HepG2 (cell line): ENCODE results near the gene CABLES2. TPM values are rescaled to one million over a fixed set of nuclear protein-coding genes. Genes with fewer than 3 reads are reported as not detected.

Experiments
- ATAD3A ChIP-seq: sonication (generic); formaldehyde crosslinking; IDR thresholded peaks from 2 replicates; pipeline ENCODE4 v1.4.0; 2020; ENCODE audit warnings: missing genetic modification reagents
- CCAR2 ChIP-seq: fragments of 200-400 bp; formaldehyde crosslinking; optimal IDR thresholded peaks from 2 replicates; pipeline ENCODE3; 2018; ENCODE audit warnings: low read depth, mild to moderate bottlenecking, low read length, moderate library complexity
- DR1 ChIP-seq: sonication (generic); formaldehyde crosslinking; IDR thresholded peaks from 2 replicates; pipeline ENCODE4 v1.8.0; 2021; ENCODE audit warnings: mild to moderate bottlenecking, missing genetic modification reagents, inconsistent platforms
- KDM2A ChIP-seq: sonication (generic); formaldehyde crosslinking; IDR thresholded peaks from 2 replicates; pipeline ENCODE4 v1.4.0; 2020; ENCODE audit warnings: low read depth, missing genetic modification reagents, borderline replicate concordance
- KIAA2018 ChIP-seq: sonication (generic); formaldehyde crosslinking; IDR thresholded peaks from 2 replicates; pipeline ENCODE4 v1.5.0; 2020; ENCODE audit warnings: mild to moderate bottlenecking, missing genetic modification reagents, borderline replicate concordance
- MATR3 ChIP-seq: sonication (generic); formaldehyde crosslinking; IDR thresholded peaks from 2 replicates; pipeline ENCODE4 v1.4.0; 2020; ENCODE audit warnings: missing genetic modification reagents
- MTF2 ChIP-seq: sonication (generic); formaldehyde crosslinking; IDR thresholded peaks from 2 replicates; pipeline ENCODE4 v1.5.0; 2020; ENCODE audit warnings: missing genetic modification reagents, borderline replicate concordance
- MYNN ChIP-seq: sonication (generic); formaldehyde crosslinking; IDR thresholded peaks from 2 replicates; pipeline ENCODE4 v1.4.0; 2020; ENCODE audit warnings: mild to moderate bottlenecking, low read depth, missing genetic modification reagents
- RXRB ChIP-seq: IDR thresholded peaks from 2 replicates; pipeline ENCODE4 v1.6.1; 2016; ENCODE audit warnings: borderline replicate concordance, missing genetic modification reagents, missing compliant biosample characterization
- SYNCRIP ChIP-seq: fragments of 200-400 bp; formaldehyde crosslinking; IDR thresholded peaks from 2 replicates; pipeline ENCODE4 v1.6.1; 2018; ENCODE audit warnings: mild to moderate bottlenecking, low read depth, low read length; ENCODE audit not compliant: insufficient read depth
- XRCC5 ChIP-seq: fragments of 200-400 bp; formaldehyde crosslinking; optimal IDR thresholded peaks from 2 replicates; pipeline ENCODE3; 2017; ENCODE audit warnings: mild to moderate bottlenecking, low read length
- ZBTB2 ChIP-seq: sonication (generic); formaldehyde crosslinking; IDR thresholded peaks from 2 replicates; pipeline ENCODE4 v1.8.0; 2022; ENCODE audit warnings: low read depth, missing genetic modification reagents
- ZNF20 ChIP-seq: sonication (generic); formaldehyde crosslinking; IDR thresholded peaks from 2 replicates; pipeline ENCODE4 v1.4.0; 2020; ENCODE audit warnings: mild to moderate bottlenecking, moderate library complexity, missing genetic modification reagents
- ZNF282 ChIP-seq: fragments of 450-650 bp; IDR thresholded peaks from 2 replicates; pipeline ENCODE4 v1.6.1; 2018; ENCODE audit not compliant: partially characterized antibody
- ZNF414 ChIP-seq: sonication (generic); formaldehyde crosslinking; IDR thresholded peaks from 2 replicates; pipeline ENCODE4 v1.5.0; 2020; ENCODE audit warnings: missing genetic modification reagents
- ZNF468 ChIP-seq: sonication (generic); formaldehyde crosslinking; IDR thresholded peaks from 2 replicates; pipeline ENCODE4 v1.8.0; 2022; ENCODE audit warnings: mild to moderate bottlenecking, moderate library complexity, missing genetic modification reagents
- polyA plus RNA-seq, 8 experiments: library from polyadenylated mRNA; depleted of rRNA in 3 of 8; stranded (reverse) in 7 of 8; unstranded in 1 of 8; fragments of >200 nt; fragmentation: Illumina TruSeq in 4 of 8; extraction: Trizol in 4 of 8; gene quantifications; 2 replicates each; pipeline versions ENCODE4 v1.2.1 to v1.2.3, GENCODE V29; 2011 to 2016; ENCODE audit warnings: low read depth in 4 of 8, missing spikeins in 1 of 8, mixed read lengths in 1 of 8; ENCODE audit not compliant: insufficient read depth in 1 of 8
- total RNA-seq, 5 experiments: library from RNA; depleted of rRNA; stranded (reverse); fragments of >200 nt; fragmentation: Illumina TruSeq; extraction: Trizol; gene quantifications; 2 replicates each; pipeline ENCODE4 v1.2.3, GENCODE V29; 2016; ENCODE audit warnings: low read depth in 1 of 5
- TF ChIP-seq, protein P1 (sequence below): sonication (generic); formaldehyde crosslinking; IDR thresholded peaks from 2 replicates; pipeline ENCODE4 v1.9.0; 2022; ENCODE audit warnings: missing genetic modification reagents, mild to moderate bottlenecking, borderline replicate concordance

CABLES2 gene
- total and polyA plus RNA-seq, 2 of the 13 experiments (the other 11 are each of a cell fraction or from before 2014, with no cell fraction given) = 5.2 to 9.7 TPM

DNA sequence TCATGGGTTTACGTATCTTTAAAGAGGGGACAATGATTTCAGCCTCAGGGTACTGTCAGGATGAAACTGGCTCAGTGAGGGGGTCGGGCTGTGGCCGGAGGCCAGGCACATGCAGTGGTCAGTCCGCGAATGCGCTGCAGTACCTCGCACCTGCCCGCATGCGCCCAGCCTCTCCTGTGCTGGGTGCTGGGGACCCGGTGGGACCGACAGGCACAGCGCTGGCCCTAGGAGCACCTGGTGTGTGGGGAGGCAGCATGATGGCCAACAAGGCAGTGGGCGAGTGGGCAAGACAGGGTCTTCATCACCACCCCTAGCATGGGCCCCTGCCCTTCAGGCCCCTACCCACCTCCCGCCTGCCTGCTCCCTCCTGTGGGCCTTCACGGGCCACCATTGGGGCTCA, 970 bp upstream of the CABLES2 start (continued):
- TF ChIP-seq KDM2A (CRISPR knock-in tag) = no peak
- TF ChIP-seq MYNN = no peak
- TF ChIP-seq, protein P1, sequence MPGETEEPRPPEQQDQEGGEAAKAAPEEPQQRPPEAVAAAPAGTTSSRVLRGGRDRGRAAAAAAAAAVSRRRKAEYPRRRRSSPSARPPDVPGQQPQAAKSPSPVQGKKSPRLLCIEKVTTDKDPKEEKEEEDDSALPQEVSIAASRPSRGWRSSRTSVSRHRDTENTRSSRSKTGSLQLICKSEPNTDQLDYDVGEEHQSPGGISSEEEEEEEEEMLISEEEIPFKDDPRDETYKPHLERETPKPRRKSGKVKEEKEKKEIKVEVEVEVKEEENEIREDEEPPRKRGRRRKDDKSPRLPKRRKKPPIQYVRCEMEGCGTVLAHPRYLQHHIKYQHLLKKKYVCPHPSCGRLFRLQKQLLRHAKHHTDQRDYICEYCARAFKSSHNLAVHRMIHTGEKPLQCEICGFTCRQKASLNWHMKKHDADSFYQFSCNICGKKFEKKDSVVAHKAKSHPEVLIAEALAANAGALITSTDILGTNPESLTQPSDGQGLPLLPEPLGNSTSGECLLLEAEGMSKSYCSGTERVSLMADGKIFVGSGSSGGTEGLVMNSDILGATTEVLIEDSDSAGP (CRISPR knock-in tag) = peak; percentile 5; the same call in 1 of the 2 replicates
- no peak for TF ChIP-seq KIAA2018 (CRISPR knock-in tag)
- TF ChIP-seq ATAD3A (CRISPR knock-in tag) = no peak
- no peak for TF ChIP-seq ZNF414 (CRISPR knock-in tag)
- 0 out of 2 replicates have a peak, but pooled peaks have one; percentile 59 for TF ChIP-seq MATR3 (CRISPR knock-in tag)
- no peak for TF ChIP-seq ZNF20 (CRISPR knock-in tag)
- TF ChIP-seq SYNCRIP = no peak
- TF ChIP-seq ZBTB2 (CRISPR knock-in tag) = no peak
- TF ChIP-seq ZNF282 = no peak
- no peak for TF ChIP-seq DR1 (CRISPR knock-in tag)
- TF ChIP-seq RXRB = no peak
- TF ChIP-seq MTF2 = 0 out of 2 replicates have a peak, but pooled peaks have one; percentile 26
- no peak for TF ChIP-seq CCAR2
- TF ChIP-seq XRCC5 = no peak
- TF ChIP-seq ZNF468 (CRISPR knock-in tag) = no peak
